Body of pancreas (tissue), 4 donors: Measurements from ENCODE around the gene VRK1. TPM values are rescaled to one million over a fixed set of nuclear protein-coding genes. Genes with fewer than 3 reads are reported as not detected.

Experiments
- ATAC-seq: fragments of 150-250 bp; one replicate; pipeline ENCODE4 v1.9.1; 2016
- DNase-seq, 4 donors: peaks; one replicate each; pipeline ENCODE4 v3.0.0-alpha.2; 2019
- H3K27ac ChIP-seq, 4 donors: fragments of 200-600 bp; sonication (generic); 1 replicate in 3 of 4; 2 replicates in 1 of 4; pipeline versions ENCODE4 v1.5.1 to v1.6.1; 2016 to 2019; ENCODE audit warnings: mild to moderate bottlenecking in 1 of 4, mixed read lengths in 1 of 4, moderate library complexity in 1 of 4
- H3K27me3 ChIP-seq, 2 donors: fragments of 200-600 bp; sonication (generic); one replicate each; pipeline ENCODE4 v1.6.0; 2016; ENCODE audit warnings: mild to moderate bottlenecking in 1 of 2
- H3K36me3 ChIP-seq, 2 donors: fragments of 200-600 bp; sonication (generic); replicated peaks in 1 of 2; 2 replicates each; pipeline ENCODE4 v1.5.1; 2016; ENCODE audit warnings: low read depth in 2 of 2; ENCODE audit not compliant: insufficient read depth in 1 of 2
- H3K4me1 ChIP-seq: fragments of 200-600 bp; sonication (generic); one replicate; pipeline ENCODE4 v1.6.0; 2016
- H3K4me3 ChIP-seq, 2 donors: fragments of 200-600 bp; sonication (generic); 1 replicate in 1 of 2; 2 replicates in 1 of 2; pipeline ENCODE4 v1.5.1; 2016 to 2019
- H3K9me3 ChIP-seq, 3 donors: fragments of 200-600 bp; sonication (generic); 1 replicate in 2 of 3; 2 replicates in 1 of 3; pipeline ENCODE4 v1.5.1; 2016
- CTCF ChIP-seq, 7 experiments: fragments of 450-650 bp in 4 of 7; fragments of 200-600 bp in 3 of 7; sonication (generic) in 3 of 7; IDR thresholded peaks; one replicate each; pipeline ENCODE4 v1.5.1; 2016 to 2019; ENCODE audit warnings: antibody characterized with exemption in 7 of 7
- POLR2A ChIP-seq, 3 donors: fragments of 450-650 bp; IDR thresholded peaks; one replicate each; pipeline ENCODE4 v1.6.1; 2016; ENCODE audit warnings: antibody characterized with exemption in 3 of 3, mild to moderate bottlenecking in 2 of 3
- WGBS, 2 donors: methylation state at CpG; one replicate each; pipeline ENCODE4 v1.1.5; 2017; 5-methylcytosine and 5-hydroxymethylcytosine counted together
- intact Hi-C: fragments of 100-400 bp; cut with DNase I; formaldehyde crosslinking; loops from one replicate; pipeline ENCODE4 v1.15.1; 2023
- total RNA-seq, 2 donors: library from RNA; depleted of rRNA; stranded (reverse); fragments of >200 nt; gene quantifications; one replicate each; pipeline ENCODE4 v1.1.0, GENCODE V29; 2016

The VRK1 gene
- total RNA-seq, 2 donors from 2014 or later = 5.6 to 10.4 TPM

DNA sequence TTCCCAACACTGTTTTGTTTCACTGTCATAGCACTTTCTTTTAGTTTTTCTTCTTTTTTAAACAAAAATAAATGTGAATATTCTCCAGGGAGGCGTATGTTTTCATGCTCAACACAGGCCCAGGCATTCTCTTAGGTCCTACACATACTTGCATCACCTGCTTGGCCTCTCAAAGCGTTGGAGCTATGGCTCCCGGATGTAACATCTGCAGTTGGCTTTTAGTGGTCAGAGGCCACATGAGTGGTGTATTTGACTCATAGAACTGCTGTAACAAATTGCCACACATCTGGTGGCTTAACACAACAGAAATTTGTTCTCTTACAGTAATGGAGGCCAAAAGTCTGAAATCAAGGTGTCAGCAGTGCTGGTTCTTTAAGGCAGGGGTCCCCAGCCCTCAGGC is 44.6 kb upstream of the VRK1 start:
- H3K27ac ChIP-seq = no peak overlapping the region
- H3K36me3 ChIP-seq = no peaks in the 10 kb centered on the region
- H3K27me3 ChIP-seq = no peaks in the 10 kb centered on the region
- ATAC-seq (no peak), DNase-seq (no peak)
- no peak overlapping the region for H3K4me3 ChIP-seq
- 75 to 78% methylated on average over 3 of the region's 3 CpGs for WGBS, 2 donors
- no peaks in the 10 kb centered on the region for H3K4me1 ChIP-seq
- intact Hi-C loops = no loop called here
- TF ChIP-seq CTCF (IDR thresholded peaks at IDR 0.05) (no peak), POLR2A (IDR thresholded peaks at IDR 0.05) (no peak)
- no peaks in the 10 kb centered on the region for H3K9me3 ChIP-seq

GRCh38 chr14:96754162-96754844 is 42.9 kb upstream of the VRK1 start:
- Histone ChIP-seq H3K36me3 (no peaks in the 10 kb centered on the region), H3K27me3 (no peaks in the 10 kb centered on the region), H3K9me3 (no peaks in the 10 kb centered on the region), H3K27ac (no peak overlapping the region), H3K4me1 (no peaks in the 10 kb centered on the region), H3K4me3 (no peak overlapping the region)
- DNase-seq (no peak), ATAC-seq (no peak)
- TF ChIP-seq POLR2A (IDR thresholded peaks at IDR 0.05) (no peak), CTCF (IDR thresholded peaks at IDR 0.05) (no peak)
- 83 to 88% methylated on average over 8 of the region's 8 CpGs for WGBS, 2 donors
- intact Hi-C loops = no loop called here

GRCh38 chr14:96754845-96755184 is 42.4 kb upstream of the VRK1 start:
- Histone ChIP-seq H3K36me3 (no peaks in the 10 kb centered on the region), H3K27me3 (no peaks in the 10 kb centered on the region), H3K4me1 (no peaks in the 10 kb centered on the region), H3K27ac (no peak overlapping the region), H3K4me3 (no peak overlapping the region), H3K9me3 (no peaks in the 10 kb centered on the region)
- intact Hi-C loops = no loop called here
- DNase-seq (no peak), ATAC-seq (no peak)
- TF ChIP-seq POLR2A (IDR thresholded peaks at IDR 0.05) (no peak), CTCF (IDR thresholded peaks at IDR 0.05) (no peak)
- WGBS, 2 donors = 56 to 69% methylated on average over 6 of the region's 6 CpGs

DNA sequence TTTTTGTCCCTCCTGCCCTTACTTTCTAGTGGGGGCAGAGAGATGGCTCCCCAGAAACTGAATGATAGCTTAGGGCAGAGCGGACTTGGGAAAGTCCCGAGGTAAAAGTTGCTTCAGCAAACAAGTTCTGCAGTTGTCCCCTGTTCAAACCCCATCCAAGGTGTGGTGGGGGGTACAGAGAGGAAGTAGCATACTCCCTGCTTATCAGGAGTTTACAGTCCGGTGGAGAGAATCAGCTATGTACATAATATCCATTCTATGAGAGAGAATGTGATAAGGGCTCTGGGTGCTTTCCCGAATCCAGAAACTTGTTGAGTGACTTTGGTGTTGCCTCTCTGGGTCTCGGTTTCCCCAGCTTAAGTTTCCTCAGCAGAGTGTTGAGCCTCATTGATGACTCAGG is 40.4 kb upstream of the VRK1 start:
- intact Hi-C loops = no loop called here
- no peak for DNase-seq
- ATAC-seq = no peak
- Histone ChIP-seq H3K27me3 (no peaks in the 10 kb centered on the region), H3K27ac (no peak overlapping the region), H3K4me1 (no peaks in the 10 kb centered on the region), H3K4me3 (no peak overlapping the region), H3K36me3 (no peaks in the 10 kb centered on the region), H3K9me3 (no peaks in the 10 kb centered on the region)
- TF ChIP-seq POLR2A (IDR thresholded peaks at IDR 0.05) (no peak), CTCF (IDR thresholded peaks at IDR 0.05) (no peak)
- WGBS, 2 donors = 24 to 32% methylated on average over 5 of the region's 5 CpGs

- ATAC-seq = no peak
- DNase-seq = no peak
- 46 to 71% methylated on average over 6 to 7 of the region's 7 CpGs for WGBS, 2 donors
- Histone ChIP-seq H3K4me3 (no peak overlapping the region), H3K9me3 (no peaks in the 10 kb centered on the region), H3K27ac (no peak overlapping the region), H3K4me1 (no peaks in the 10 kb centered on the region), H3K36me3 (no peaks in the 10 kb centered on the region), H3K27me3 (no peaks in the 10 kb centered on the region)
- TF ChIP-seq POLR2A (IDR thresholded peaks at IDR 0.05) (no peak), CTCF (IDR thresholded peaks at IDR 0.05) (no peak)
- intact Hi-C loops = no loop called here
Measured at GRCh38 chr14:96757456-96757855, 39.7 kb upstream of the VRK1 start.
